Measurements from ENCODE around the gene PLAGL1. TPM values are rescaled to one million over a fixed set of nuclear protein-coding genes. Genes with fewer than 3 reads are reported as not detected.

The PLAGL1 gene
- polyA plus RNA-seq, 1 donor: 126 TPM

DNA sequence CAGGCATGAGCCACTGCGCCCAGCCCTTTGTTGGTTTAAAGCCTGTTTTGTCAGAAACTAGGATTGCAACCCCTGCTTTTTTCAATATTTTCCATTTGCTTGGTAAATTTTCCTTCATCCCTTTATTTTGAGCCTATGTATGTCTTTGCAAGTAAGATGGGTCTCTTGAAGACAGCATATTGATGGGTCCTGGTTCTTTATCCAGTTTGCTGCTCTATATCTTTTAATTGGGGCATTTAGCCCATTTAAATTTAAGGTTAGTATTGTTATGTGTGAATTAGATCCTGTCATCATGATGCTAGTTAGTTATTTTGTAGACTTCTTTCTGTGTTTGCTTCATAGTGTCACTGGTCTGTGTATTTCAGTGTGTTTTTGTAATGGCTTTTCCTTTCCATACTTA, 97.0 kb downstream of the PLAGL1 start:
- H3K9me3 ChIP-seq (ENCODE audit: control insufficient read depth, low read depth, low read length): peaks cover 4% of the 10 kb centered on the region
- 100% methylated on average over 1 of the region's 1 CpG for WGBS (ENCODE audit: insufficient coverage, low lambda C conversion rate)
- H3K27me3 ChIP-seq (ENCODE audit: control insufficient read depth, insufficient read depth, low read length): no peaks in the 10 kb centered on the region
- H3K36me3 ChIP-seq (ENCODE audit: control insufficient read depth, insufficient read depth, low read length): no peaks in the 10 kb centered on the region
- no peak overlapping the region for H3K4me3 ChIP-seq (ENCODE audit: low read length)
- no peak for DNase-seq
- H3K4me1 ChIP-seq (ENCODE audit: control insufficient read depth, insufficient read depth, low read length): no peaks in the 10 kb centered on the region
- no peak overlapping the region for H3K27ac ChIP-seq (ENCODE audit: low read length)

DNA sequence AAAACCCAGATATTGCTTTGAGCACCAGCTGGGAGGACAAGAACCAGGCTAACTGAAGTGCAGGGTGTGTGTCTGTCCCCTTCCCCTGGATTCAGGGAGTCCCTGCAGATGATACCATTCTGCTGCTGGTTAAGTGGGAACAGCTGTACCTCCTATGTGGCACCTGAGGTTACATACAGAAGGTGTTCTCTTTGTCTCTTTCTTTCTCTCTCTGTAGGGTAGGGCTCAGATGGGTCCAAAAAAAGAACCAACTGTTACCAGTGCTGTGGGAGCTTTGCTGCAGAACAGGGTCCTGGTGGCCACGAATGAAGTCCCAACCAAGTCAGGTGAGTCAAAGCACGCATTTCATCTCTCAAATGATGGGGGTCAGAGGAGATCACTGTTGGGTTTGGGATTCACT, 105.2 kb downstream of the PLAGL1 start:
- H3K27ac ChIP-seq (ENCODE audit: low read length): no peak overlapping the region
- no CpG with 5 or more reads among the region's 2 CpGs for WGBS (ENCODE audit: insufficient coverage, low lambda C conversion rate)

DNA sequence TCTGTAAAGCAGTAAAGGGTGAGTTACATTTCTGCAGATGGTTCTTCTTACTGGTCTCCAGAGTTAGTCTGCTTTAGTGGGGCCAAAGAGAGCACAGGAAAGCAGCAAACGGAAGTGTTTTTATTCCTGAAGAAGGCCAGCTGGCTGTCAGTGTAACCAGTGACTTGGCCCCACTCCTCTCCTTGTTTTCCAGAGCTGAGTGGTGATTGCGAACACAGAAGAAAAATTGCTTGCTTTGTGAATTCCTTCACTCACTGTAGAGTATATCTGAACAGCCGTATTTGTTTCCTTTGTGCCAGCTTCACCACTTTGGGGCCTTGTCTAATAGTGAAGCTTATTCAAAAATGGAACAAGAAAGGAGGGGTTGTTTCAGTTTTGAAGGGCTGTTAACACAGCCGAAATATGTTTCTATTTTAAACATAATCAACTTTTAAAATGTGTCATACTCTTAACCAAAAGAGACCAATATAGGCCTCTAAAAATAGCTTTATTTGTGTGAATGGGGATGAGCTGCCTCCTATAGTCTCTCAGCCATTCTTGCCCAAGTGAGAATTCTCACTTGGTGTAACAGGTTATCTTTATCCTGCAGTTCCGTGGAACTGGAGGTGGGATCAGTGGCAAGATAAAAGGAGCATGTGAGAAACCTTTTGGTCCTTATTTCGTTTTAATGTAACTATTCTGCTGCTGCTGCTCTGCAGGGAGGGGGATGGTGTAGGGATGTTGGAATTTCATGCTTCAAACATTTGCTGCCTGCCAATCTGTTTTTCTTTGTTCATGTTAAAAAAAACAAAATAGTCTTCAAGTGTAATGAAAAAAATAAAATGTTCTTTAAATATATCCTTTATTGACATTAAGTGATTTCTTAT, 105.9 kb downstream of the PLAGL1 start:
- peak overlapping the region; percentile 28 for H3K27ac ChIP-seq (ENCODE audit: low read length)
- 80% methylated on average over 1 of the region's 6 CpGs for WGBS (ENCODE audit: insufficient coverage, low lambda C conversion rate)
- no peak overlapping the region for H3K4me3 ChIP-seq (ENCODE audit: low read length)
- no peaks in the 10 kb centered on the region for H3K36me3 ChIP-seq (ENCODE audit: control insufficient read depth, insufficient read depth, low read length)
- DNase-seq: peak; percentile 24 to 30
- no peaks in the 10 kb centered on the region for H3K4me1 ChIP-seq (ENCODE audit: control insufficient read depth, insufficient read depth, low read length)
- no peaks in the 10 kb centered on the region for H3K27me3 ChIP-seq (ENCODE audit: control insufficient read depth, insufficient read depth, low read length)
- H3K9me3 ChIP-seq (ENCODE audit: control insufficient read depth, low read depth, low read length): no peaks in the 10 kb centered on the region

More for the DNA sequence above, 105.2 kb downstream of the PLAGL1 start:
- Histone ChIP-seq H3K4me1 (ENCODE audit: control insufficient read depth, insufficient read depth, low read length) (no peaks in the 10 kb centered on the region), H3K4me3 (ENCODE audit: low read length) (no peak overlapping the region), H3K27me3 (ENCODE audit: control insufficient read depth, insufficient read depth, low read length) (no peaks in the 10 kb centered on the region), H3K9me3 (ENCODE audit: control insufficient read depth, low read depth, low read length) (no peaks in the 10 kb centered on the region), H3K36me3 (ENCODE audit: control insufficient read depth, insufficient read depth, low read length) (no peaks in the 10 kb centered on the region)
- DNase-seq: no peak

DNA sequence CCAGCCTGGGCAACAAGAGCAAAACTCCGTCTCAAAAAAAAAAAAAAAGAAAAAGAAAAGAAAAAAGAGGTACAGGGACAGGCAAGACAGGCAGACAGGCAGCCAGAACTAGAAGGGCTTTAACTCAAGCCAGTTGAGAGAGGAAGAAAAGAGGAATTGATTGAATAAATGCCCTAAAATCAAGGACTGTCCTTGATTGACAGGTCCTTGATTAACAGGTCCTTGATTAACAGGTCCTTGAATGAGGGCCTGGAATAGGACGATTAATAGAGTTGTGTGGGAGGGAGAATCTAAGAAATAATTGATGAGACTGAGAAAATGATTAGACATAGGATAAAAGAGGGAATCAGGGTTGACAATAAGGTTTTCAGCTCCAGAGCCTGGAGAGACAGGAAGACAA, 107.7 kb downstream of the PLAGL1 start:
- DNase-seq: no peak
- no peaks in the 10 kb centered on the region for H3K27me3 ChIP-seq (ENCODE audit: control insufficient read depth, insufficient read depth, low read length)
- WGBS (ENCODE audit: insufficient coverage, low lambda C conversion rate): 100% methylated on average over 1 of the region's 2 CpGs
- no peaks in the 10 kb centered on the region for H3K9me3 ChIP-seq (ENCODE audit: control insufficient read depth, low read depth, low read length)
- no peak overlapping the region for H3K27ac ChIP-seq (ENCODE audit: low read length)
- no peak overlapping the region for H3K4me3 ChIP-seq (ENCODE audit: low read length)
- H3K4me1 ChIP-seq (ENCODE audit: control insufficient read depth, insufficient read depth, low read length): no peaks in the 10 kb centered on the region
- no peaks in the 10 kb centered on the region for H3K36me3 ChIP-seq (ENCODE audit: control insufficient read depth, insufficient read depth, low read length)

DNA sequence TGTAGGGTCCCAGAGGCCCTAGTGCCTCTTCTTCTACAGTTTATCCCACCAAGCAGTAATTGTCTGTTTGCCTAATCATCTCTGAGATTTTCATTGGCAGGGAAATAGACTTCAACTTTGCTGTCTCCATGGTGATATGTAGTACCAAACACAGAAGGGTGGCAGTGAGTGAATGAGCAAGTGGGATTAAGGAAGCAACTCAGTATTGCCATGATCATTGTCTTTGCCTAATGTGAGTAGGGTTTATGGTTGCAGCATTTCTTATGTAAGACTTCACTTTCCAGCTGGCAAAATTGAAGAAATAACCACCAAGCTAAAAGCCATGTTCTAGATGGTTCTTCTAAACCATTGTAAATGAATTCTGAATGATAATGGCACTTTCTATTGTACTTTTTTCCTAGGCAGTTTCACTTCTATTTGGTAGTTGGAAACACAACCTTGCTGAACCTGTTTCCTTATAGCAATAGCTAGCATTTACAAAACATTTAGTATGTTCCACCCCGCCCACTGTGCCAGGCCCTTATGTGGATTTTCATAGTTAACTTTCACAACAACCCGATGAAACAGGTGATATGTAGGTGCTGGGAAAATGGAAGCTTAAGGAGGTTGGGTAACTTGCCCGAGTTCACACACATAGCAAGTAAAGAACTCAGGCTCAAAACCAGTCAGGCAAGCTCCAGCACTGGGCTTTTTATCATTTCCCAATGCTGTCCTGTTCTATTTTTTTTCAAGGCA, 111.8 kb downstream of the PLAGL1 start:
- no peaks in the 10 kb centered on the region for H3K9me3 ChIP-seq (ENCODE audit: control insufficient read depth, low read depth, low read length)
- H3K27ac ChIP-seq (ENCODE audit: low read length): no peak overlapping the region
- H3K36me3 ChIP-seq (ENCODE audit: control insufficient read depth, insufficient read depth, low read length): no peaks in the 10 kb centered on the region
- no peaks in the 10 kb centered on the region for H3K4me1 ChIP-seq (ENCODE audit: control insufficient read depth, insufficient read depth, low read length)
- peak in 1 of 2 donors; percentile 53 for DNase-seq
- no CpG with 5 or more reads among the region's 3 CpGs for WGBS (ENCODE audit: insufficient coverage, low lambda C conversion rate)
- H3K27me3 ChIP-seq (ENCODE audit: control insufficient read depth, insufficient read depth, low read length): no peaks in the 10 kb centered on the region
- no peak overlapping the region for H3K4me3 ChIP-seq (ENCODE audit: low read length)

DNA sequence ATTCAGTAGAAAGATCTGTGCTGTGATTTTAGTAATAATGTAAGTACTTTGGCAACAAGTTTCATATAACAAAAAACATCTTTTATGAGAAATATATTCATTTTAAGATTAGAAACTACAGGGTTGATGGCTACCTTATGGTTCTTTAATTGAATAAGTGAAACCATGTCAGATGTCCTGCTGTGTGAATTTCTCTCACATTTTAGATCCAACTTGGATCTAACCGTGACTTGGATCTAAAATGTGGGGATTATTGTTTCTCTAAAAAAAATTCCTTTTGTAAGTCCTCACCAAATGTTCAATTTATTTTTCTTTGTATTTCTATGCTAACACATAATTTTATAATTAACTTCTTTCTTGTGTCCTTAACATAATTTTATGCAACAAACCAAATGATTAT, 113.4 kb downstream of the PLAGL1 start:
- H3K9me3 ChIP-seq (ENCODE audit: control insufficient read depth, low read depth, low read length): no peaks in the 10 kb centered on the region
- no peak overlapping the region for H3K4me3 ChIP-seq (ENCODE audit: low read length)
- no peaks in the 10 kb centered on the region for H3K4me1 ChIP-seq (ENCODE audit: control insufficient read depth, insufficient read depth, low read length)
- no peak for DNase-seq
- H3K27ac ChIP-seq (ENCODE audit: low read length): no peak overlapping the region
- no peaks in the 10 kb centered on the region for H3K27me3 ChIP-seq (ENCODE audit: control insufficient read depth, insufficient read depth, low read length)
- H3K36me3 ChIP-seq (ENCODE audit: control insufficient read depth, insufficient read depth, low read length): no peaks in the 10 kb centered on the region
- WGBS (ENCODE audit: insufficient coverage, low lambda C conversion rate): 80% methylated on average over 1 of the region's 1 CpG

Other genes starting within 250 kb of the PLAGL1 start
- 29.2 TPM for gene LTV1, start 164.9 kb downstream of the PLAGL1 start, polyA plus RNA-seq
- gene ZC2HC1B, start 143.8 kb downstream of the PLAGL1 start, polyA plus RNA-seq: not detected
- 139 TPM for gene SF3B5, start 87.3 kb upstream of the PLAGL1 start, polyA plus RNA-seq
- gene STX11, start 142.3 kb upstream of the PLAGL1 start, polyA plus RNA-seq: 2.6 TPM